ENCODE data around the gene PRPH2. TPM values are rescaled to one million over a fixed set of nuclear protein-coding genes. Genes with fewer than 3 reads are reported as not detected.

Gene PRPH2
- total RNA-seq, 2 donors from 2014 or later, result 0.78 TPM; not detected in 1

DNA sequence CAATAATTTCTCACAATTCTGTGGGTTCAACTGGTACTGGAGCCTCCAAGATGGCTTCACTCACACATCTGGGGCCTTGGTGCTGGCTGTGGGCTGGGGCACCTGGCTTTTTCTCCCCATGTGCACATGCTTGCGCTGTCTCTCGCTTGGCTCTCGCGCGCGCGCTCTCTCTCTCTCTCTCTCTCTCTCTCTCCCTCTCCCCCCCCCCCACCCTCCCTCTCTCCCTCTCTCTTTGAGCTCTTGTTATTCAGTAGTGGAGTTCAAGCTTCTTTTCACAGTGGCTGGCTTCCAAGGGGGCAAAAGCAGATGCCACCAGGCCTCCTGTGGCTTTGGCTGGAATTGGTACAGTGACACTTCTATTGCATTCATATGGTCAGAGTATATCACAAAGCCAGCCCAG is 34.3 kb upstream of the PRPH2 start:
- H3K4me3 ChIP-seq, result no peak overlapping the region
- H3K4me1 ChIP-seq (ENCODE audit: control insufficient read depth in 1 of 2, low read depth in 2 of 2), result no peaks in the 10 kb centered on the region
- no peaks in the 10 kb centered on the region for H3K27me3 ChIP-seq (replicated peaks; ENCODE audit: insufficient read depth)
- TF ChIP-seq, protein P1, sequence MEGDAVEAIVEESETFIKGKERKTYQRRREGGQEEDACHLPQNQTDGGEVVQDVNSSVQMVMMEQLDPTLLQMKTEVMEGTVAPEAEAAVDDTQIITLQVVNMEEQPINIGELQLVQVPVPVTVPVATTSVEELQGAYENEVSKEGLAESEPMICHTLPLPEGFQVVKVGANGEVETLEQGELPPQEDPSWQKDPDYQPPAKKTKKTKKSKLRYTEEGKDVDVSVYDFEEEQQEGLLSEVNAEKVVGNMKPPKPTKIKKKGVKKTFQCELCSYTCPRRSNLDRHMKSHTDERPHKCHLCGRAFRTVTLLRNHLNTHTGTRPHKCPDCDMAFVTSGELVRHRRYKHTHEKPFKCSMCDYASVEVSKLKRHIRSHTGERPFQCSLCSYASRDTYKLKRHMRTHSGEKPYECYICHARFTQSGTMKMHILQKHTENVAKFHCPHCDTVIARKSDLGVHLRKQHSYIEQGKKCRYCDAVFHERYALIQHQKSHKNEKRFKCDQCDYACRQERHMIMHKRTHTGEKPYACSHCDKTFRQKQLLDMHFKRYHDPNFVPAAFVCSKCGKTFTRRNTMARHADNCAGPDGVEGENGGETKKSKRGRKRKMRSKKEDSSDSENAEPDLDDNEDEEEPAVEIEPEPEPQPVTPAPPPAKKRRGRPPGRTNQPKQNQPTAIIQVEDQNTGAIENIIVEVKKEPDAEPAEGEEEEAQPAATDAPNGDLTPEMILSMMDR (IDR thresholded peaks at IDR 0.05), result no peak
- H3K36me3 ChIP-seq, result no peaks in the 10 kb centered on the region
- no peak for DNase-seq (ENCODE audit: low spot score)
- H3K27ac ChIP-seq, result no peak overlapping the region
- no peaks in the 10 kb centered on the region for H3K9me3 ChIP-seq
- ATAC-seq (ENCODE audit: insufficient number of reproducible peaks, low FRiP score, low read depth), result no peak

DNA sequence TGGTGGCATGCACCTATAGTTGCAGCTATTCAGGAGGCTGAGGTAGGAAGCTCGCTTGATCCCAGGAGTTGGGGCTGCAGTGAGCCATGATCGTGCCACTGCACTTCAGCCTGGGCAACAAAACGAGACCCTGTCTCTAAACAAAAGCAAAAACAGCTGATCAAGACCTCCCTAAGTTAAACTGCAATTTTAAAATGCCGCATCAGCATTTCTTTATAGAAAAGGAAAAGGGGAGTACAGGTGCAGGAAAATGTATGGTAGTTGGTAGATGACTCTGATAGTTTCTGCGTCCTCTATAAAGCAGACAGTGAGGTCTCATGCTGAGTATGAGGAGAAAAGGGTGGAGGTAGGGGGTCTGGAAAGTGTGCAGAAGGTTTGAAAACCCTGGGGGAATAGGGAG is 32.4 kb upstream of the PRPH2 start:
- ATAC-seq (ENCODE audit: insufficient number of reproducible peaks, low FRiP score, low read depth) (no peak), DNase-seq (ENCODE audit: low spot score) (no peak)
- Histone ChIP-seq H3K4me3 (no peak overlapping the region), H3K9me3 (no peaks in the 10 kb centered on the region), H3K27ac (no peak overlapping the region), H3K36me3 (no peaks in the 10 kb centered on the region), H3K4me1 (ENCODE audit: control insufficient read depth in 1 of 2, low read depth in 2 of 2) (no peaks in the 10 kb centered on the region), H3K27me3 (replicated peaks; ENCODE audit: insufficient read depth) (no peaks in the 10 kb centered on the region)
- TF ChIP-seq, protein P1 (IDR thresholded peaks at IDR 0.05), result no peak

DNA sequence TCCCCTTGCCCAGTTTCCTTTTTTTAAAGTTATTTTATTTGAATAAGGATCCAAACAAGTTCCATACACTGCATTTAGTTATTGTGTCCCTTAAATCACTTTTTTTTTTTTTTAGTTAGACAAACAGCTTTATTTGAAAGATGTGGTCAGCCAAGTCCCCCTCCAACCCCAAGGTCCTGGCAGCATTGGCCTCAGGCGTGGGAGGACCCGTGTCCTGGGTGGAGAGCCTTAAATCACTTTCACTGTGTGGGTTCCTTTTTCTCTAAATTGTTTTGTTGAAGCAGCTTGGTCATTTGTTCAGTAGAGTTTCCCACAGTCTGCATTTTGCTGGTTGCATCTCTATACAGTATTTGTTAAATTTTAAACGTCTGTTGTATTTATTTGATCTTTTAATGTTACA is 28.7 kb upstream of the PRPH2 start:
- TF ChIP-seq, protein P1 (IDR thresholded peaks at IDR 0.05), result no peak
- Histone ChIP-seq H3K27me3 (replicated peaks; ENCODE audit: insufficient read depth) (no peaks in the 10 kb centered on the region), H3K4me1 (ENCODE audit: control insufficient read depth in 1 of 2, low read depth in 2 of 2) (peaks cover 0 to 16% of the 10 kb centered on the region in 2 donors), H3K4me3 (no peak overlapping the region), H3K9me3 (no peaks in the 10 kb centered on the region), H3K27ac (no peak overlapping the region), H3K36me3 (no peaks in the 10 kb centered on the region)
- ATAC-seq (ENCODE audit: insufficient number of reproducible peaks, low FRiP score, low read depth) (no peak), DNase-seq (ENCODE audit: low spot score) (no peak)

DNA sequence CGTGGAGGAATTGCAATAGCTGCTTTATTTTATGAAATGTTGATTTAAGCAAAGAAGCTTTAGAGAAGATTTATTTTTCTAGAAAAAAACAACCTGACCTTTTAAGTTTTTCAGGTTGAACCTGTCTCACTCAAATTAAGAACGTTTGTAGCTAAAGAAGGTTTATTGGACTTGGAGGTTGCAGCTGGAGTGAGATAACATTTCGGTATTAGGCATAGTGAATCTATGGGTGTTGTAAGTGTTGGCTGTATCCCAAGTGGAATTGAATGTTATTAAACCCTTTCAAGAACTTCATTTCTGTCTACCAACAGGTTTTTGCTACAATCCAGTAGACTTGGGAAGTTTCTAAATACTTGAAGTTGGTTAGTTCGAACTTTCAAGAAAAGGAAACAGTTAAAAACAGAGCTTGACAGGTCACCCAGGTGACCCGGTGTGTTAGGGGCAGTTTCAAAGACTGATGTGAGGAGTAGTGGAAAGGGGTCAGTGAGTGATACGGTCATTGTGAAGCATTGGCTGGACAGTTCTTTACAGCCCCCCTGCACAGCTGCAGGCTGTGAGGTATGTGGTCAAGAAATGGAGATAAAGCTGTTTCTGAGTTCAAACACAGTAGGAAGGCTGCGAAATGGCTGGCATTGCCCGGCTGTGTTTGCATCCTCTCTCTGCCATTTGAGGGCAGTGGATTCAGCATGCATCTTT is 26.0 kb upstream of the PRPH2 start:
- DNase-seq (ENCODE audit: low spot score), result no peak
- Histone ChIP-seq H3K27me3 (replicated peaks; ENCODE audit: insufficient read depth) (no peaks in the 10 kb centered on the region), H3K27ac (peak overlapping the region; percentile 10 to 97)

More for the DNA sequence above, 26.0 kb upstream of the PRPH2 start:
- H3K4me3 ChIP-seq, result peak overlapping the region; percentile 99
- TF ChIP-seq, protein P1 (IDR thresholded peaks at IDR 0.05), result no peak
- no peak for ATAC-seq (ENCODE audit: insufficient number of reproducible peaks, low FRiP score, low read depth)
- peaks cover 11 to 33% of the 10 kb centered on the region in 2 donors for H3K4me1 ChIP-seq (ENCODE audit: control insufficient read depth in 1 of 2, low read depth in 2 of 2)
- no peaks in the 10 kb centered on the region for H3K9me3 ChIP-seq
- no peaks in the 10 kb centered on the region for H3K36me3 ChIP-seq
